ENCODE results near the gene MAST4.
A peak's percentile ranks its signal among the peaks of the same experiment; 100 is the strongest.

The MAST4 gene

DNA sequence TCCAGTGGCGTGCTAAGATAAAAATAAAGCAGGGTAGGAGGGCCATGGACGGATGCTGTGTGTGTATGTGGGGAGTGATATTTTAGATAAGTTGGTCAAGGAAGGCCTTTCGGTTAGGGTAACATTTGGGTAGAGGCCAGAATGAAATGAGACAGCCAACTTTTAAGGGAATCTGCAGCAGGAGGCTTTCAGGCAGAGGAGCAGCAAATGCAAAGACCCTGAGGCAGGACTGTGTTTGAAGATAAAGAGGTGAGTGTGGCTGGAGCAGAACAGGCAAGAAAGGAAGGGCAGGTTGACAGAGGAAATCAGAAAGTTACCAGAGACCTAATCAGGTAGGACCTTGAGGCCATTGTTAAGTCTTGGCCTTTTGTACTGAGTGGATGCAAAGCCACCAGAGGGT, 106.2 kb downstream of the MAST4 start:
- DNase-seq, result no peak

DNA sequence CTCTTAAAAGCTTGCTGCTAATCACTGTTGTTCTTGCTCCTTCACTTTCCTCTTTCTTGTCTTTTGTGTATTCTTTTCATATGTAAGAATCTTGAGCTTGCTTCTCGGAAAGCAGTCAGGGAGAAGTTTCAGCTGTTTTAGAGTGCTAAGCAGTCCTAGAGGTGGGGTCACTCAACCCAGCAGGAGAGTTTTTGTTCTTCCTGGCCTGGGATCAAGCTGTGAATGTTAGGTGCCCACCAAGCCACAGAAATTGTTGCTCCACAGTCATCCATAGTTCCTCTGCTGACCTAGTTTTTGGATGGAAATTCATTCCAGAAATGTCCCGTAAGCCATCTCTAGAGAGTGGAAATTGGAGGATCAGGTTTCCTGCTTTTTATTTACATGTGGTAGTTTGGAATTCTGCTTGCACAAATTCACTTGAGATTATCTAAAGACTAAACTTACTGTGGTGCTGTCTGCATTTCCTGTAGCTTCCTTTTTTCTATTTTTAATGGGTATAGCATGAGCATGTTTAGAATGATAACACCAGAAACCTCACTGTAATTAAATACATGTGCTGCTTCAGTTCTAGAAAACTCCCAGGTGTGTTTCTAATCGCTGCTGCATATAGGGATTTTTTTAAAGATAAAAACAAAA, 108.7 kb downstream of the MAST4 start:
- no peak for DNase-seq

DNA sequence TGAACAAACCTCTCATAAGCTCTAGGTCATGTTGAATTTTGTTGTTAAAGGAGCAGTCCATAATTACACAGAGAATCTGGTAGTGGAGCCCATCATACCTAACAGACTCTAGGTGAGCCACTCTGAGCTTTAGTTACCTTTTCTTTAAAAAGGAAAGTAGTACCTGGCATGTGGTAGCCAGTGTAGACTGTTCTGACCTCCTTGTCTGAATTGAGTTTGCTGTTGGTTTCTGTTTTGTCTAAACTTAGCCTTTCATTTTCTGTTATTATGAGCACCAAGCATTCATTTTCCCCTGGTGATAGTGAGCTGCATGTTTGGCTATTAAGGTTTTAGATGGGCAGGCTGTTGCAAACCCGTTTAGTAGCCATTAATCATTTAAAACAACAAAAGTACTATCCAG, 112.2 kb downstream of the MAST4 start:
- DNase-seq, result no peak

DNA sequence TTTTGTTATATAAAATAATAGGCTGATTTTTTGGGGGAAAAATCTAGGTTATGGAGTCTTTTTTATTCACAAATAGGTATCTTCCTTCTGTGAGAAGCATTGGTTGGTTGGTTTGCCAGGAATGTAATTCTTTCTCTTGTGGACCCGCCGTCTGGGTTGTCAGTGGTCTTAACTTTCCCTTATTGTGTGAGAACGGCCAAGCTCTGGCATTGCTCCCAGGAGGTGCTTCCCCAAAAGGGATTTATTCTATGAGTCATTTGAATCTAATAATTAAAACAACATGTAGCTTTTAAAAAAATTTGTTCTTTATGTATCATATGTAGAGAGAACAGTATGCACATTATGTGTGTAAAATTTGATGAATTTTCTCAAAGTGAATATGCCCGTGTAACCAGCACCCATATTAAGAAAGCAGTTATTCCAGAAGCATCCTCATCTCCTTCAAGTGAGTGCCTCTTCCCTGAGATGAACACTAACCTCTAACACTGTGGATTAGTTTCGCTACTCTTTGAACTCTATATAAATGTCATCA, 114.4 kb downstream of the MAST4 start:
- no peak for DNase-seq

DNA sequence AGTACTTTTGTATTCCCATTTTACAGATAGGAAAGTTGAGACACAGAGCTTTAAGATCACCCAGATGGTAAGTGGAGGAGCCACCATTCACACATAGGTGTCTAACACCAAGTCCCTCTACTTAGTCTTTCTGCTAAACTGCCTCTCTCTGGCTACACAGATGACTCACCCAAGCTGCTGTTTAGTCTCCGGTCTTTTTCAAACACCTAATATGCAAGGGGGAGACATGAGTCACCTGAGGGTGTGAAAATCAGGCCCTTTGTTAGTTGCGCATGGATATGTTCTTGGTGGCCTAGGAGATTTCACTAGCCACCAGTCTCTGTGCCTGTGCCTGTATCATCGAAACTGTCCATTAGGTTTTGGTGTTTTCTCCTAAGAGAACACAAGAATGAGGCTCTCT, 117.8 kb downstream of the MAST4 start:
- peak; percentile 74 for DNase-seq

DNA sequence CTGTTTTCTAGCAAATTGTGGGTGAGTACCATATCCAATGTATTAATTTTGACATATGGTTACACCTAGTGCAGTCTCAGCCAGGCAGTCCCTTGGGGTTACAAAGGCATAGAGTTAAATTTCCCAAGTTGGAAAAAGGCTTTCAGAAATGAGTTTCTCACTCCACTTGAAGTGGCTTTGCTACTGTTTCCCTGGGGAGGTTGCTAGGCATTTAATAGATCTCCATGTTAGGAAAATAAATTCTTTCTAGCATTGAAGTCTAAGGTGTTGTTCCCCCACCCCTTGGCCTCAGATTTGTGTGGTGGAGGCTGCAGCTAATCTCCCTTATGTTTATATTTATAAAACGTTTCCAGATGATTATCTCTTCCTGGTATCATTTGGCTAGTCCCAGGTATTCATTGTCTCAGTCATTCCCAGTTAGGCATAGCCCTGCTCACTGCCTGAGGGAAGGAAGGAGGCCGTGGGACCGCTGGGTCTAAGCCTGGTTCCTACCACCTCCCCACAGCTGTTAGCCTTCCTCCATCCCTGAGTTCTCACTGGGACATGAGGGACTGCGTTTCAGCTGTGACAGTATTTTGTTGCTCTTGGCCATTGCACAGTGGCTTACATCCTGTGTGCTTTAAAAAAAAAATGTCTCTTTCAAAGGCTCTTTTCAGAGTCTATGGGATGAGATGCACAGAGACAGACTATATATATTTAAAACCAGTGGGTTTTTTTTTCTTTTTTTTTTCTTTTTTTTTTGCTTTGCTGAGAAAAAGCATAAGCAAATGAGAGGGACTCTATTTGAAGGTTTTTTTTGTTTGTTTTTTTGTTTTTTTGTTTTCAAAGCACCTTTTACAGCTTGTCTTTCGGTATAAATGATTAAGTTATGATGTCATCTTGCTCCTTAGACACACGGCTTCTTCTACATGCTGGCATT, 121.5 kb downstream of the MAST4 start:
- no peak for DNase-seq

DNA sequence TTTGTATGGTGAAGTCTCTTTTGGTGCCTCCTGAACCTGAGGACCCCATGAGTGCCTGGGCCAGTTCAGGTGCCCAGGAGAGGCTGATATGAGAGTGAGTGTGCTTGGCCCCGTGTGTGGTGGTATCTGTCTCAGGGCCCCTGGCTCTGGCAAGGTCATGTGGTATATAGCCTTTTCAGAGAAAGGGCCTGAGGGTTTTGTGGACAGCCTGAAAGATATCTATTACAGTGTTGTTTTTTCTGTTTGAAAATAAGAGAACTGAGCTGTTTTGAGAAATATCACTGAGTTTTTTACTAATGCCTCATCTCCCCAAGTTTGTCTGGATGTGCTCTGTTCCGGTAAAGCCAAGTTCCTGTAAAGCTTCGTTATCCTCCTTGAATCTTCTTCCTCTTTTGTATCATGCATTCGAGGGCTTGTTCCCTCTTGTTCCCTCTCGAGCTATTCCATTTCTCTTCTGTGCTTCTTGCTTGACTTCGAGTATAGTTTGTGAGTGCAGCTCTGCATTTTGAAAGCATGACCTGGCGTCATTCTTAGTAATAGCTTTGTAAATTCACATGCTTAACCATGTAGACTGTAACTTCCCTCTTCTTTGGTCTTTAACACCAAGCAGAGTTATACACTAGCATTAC, 122.3 kb downstream of the MAST4 start:
- no peak for DNase-seq

DNA sequence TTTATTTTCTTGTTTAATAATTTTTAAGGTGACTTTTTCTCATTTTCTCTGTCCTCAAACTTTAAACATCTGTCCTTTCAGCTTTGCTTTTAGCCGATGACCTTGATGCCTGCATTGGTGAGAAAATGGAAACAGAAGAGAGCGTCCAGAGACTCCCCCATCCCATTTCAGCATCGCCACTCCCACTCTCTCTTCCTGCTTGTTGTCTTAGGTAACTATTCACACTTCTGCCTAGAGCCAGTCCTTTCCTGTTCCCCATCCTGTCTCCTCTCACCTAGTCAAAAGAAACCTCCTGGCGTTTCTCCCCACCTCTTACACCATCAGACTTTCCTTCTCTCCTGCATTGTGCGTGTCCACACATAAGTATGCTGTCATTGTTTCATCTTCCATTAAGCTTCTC, 124.6 kb downstream of the MAST4 start:
- no peak for DNase-seq

DNA sequence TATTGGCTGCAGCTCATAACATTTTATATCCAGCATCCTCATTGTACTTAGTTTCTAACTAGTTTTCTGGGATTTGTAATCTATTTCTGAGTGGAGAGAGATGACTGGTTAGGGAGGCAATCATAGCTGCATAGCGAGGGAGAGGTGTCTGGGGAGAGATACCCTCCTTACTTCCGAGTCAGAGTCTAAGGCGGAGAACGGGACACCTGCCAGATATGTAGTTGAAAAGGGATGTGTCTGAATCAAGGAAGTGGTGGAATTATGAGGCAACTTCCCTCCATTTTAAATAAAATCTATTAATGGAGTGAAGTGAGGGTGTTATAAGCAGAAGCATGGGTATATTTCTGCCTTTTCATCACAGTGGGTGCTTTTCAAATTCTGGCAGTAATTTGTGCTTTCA, 126.5 kb downstream of the MAST4 start:
- DNase-seq, result peak; percentile 71

DNA sequence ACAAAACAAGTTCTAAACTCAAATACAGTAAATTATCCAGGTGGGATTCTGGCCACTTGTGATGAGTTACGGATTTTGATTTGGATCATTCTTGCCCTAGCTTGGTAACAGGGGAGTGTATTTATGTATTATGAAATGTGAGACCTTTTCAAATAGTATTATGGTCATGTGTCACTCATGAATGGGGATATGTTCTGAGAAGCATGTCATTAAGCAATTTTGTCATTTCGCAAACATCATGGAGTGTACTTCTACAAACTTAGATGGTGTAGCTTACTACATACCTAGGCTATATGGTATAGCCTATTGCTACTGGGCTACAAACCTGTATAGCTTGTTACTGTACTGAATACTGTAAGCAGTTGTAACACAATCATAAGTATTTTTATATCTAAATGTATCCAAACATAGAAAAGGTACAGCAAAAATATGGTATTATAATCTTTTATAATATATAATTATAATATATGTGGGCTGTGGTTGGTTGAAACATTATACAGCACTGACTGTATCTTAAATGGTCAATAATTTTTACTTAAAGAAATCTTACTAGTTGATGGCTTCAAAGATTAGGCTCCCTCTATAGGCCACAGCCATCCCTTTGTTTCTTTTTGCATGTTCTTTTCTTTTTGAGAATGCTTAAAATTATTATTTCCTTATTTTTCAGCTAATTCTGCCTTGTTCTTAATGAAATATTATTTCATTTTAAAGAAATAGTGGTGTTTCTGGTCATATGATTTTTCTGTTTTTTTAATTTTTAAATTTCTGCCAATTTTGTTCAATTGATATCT, 128.4 kb downstream of the MAST4 start:
- DNase-seq, result no peak

DNA sequence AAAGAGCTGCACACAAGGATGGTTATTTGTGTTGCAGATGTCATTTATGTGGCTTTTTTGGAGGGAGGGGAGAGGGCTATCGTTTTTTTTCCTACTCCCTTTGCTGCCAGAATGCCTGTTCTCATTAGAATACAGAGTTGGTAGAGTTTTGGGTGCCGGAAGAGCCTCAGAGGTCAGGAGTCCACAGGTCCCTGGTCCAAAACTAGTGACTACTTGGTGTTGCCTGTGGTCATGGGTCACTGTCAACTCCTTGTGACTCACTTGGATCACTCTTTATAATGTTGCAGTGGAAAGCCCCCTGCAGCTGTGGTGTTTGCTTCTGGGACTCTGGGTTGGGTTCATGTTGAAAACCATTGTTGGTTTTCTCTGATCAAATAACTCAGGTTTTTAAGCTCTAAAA, 131.4 kb downstream of the MAST4 start:
- no peak for DNase-seq

DNA sequence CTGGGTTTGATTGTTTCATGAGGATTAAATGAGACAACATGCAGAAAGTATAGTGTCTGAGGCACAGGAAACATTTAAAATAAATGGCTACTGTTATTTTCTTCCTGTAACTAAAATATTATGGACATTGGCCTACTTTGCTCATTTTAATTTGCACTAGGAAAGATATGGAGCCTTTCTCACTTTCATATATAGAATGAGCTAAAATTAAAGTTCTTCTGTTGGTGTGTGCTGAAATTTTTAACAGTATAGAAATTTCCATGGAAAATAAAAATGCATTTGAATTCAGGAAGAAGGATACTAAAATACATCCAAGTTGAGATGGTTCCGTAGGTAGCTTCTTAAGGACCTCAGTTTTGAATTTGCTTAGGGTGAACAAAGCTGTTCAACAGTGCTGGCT, 131.9 kb downstream of the MAST4 start:
- DNase-seq, result no peak

DNA sequence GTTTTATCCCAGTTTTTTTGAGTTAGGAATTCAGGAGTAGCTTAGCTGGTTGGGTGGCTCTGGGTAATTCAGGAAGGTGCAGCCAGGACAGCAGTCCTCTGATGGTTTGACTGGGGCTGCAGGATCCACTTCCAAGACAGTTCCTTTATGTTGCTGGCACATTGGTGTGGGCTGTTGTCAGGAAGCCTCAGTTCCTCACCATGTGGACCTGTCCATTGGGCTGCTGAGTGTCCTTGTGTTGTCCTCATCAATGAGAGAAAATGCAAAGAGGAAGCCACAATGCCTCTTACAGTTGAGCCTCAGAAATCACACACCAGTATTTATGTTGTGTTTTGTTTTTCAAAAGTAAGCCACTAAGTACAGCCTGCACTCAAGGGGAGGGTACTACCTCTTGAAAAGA, 140.9 kb downstream of the MAST4 start:
- no peak for DNase-seq

DNA sequence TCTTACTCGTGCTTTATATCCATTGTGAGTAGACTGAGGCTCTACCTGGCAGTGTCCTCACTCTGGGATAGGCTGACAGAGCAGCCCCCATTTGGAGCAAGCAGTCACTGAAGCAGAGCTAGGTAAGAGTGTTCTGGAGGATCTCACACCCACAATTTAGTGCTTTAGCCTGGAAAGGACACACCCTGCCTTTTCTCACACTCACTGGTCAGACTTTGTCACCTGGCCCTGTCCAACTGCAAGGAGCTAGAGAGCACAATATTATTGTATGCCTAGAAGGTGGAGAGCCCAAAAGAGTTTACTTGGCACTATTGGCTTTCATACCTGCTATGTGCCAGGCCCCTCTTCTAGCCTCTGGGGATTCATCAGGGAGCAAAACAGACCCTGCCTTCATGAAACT, 141.9 kb downstream of the MAST4 start:
- DNase-seq, result no peak

DNA sequence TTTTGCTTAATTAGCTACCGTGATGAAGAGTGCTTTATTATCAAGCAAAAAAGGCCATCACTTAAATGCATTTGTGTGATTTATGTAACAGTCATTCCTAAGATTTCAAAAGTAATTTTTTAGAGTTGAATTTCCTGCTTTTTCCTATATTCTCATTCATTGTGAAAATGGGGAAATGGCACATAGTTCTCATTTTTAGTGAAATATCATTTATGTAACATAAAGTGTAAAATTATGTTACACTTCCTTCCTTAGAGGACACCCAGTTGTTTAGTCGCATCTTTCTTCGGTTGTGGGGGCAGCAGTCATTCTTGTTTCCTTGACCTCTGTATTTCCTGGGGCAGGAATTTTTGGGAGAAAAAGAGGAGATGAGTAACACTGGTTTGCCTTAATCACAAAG, 142.8 kb downstream of the MAST4 start:
- DNase-seq, result no peak

DNA sequence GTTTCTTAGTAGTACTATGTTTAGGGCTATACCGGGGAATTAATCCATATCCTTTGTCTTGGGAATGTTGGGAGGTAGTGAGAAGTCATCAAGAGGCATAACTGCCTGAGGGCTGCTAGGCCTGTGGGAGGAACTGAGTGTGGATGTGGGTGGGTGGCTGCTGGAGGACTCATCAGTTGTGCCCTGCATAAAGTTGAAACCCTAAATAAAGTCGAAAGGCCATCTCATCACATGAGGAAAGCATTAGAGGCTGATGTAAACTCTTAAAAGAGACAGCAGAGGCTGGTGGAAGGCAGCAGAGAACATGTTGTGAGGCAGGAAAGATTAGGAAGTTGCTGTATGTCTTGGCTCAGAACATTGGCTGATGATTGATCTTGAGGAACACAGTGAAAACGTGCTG, 143.8 kb downstream of the MAST4 start:
- DNase-seq, result peak; percentile 42

DNA sequence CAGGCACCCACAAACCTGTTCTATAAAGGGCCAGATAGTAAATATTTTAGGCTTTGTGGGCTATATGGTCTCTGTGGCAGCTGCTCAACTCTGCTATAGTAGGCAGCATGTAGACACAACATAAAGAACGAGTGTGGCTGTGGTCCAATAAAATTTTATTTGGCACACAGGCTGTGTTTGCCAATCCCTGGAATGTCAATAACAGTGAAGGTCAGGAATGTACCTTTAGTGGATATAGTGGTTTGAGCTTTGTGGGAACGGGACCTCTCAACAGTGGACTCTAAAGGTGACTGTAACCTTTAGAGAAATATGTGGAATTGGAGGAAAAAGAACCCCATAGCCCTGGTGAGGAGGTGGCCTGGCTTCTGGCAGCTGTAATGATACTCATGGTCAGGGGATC, 145.2 kb downstream of the MAST4 start:
- DNase-seq, result no peak

DNA sequence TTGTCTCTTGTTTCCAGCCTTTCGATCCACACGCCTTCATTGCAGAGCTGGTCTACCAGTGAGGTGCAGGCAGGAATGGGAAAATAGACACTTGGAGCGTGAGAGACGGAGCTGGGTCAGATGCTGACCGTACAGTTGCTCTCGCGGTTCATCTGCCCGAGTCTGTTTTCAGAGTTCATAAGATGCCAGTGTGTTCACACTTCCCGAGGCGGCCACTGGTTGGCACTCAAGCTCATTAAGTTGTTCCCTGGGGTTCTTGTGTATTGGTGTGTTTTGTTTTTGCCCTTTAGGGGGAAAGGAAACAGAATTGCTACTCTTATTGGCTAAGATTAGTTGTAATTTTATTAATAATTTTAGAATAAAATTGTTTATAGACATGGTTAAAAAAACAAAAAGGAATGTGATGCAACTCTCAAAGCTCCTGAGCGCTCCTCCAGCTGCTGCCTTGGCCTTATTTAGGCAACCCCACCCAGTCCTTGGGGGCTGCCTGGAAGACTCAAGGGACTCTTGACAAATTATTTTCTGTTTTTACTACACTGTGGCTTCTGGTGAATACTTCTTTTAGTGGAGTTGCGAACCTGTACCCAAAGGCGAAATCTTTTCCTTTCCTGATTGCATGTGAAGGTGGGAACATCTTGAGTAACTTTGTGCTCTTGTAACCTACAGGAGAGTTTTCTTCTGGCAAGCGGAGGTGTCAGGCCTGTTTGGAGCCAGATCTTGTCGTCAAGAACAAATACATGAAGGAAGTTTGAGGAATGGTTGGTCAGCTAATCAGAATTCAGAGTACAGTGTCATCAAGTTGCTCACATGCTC, 146.1 kb downstream of the MAST4 start:
- DNase-seq, result no peak

DNA sequence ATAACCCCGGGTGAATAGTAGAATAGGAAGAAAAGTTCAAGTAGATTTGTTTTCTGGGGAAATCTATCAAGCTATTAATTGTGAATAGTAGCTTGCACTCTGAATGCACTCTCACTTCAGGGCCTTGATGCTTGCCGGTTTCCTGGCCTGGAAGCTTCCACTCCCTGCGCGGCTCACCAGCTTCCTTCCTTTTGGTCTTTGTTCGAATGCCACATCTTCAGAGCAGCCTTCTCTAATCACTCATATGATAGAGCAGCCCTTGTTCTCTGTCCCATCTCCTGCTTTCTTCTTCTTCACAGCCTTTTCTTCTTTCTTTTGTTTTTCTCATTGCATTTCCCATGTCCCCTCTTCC, 146.7 kb downstream of the MAST4 start:
- no peak for DNase-seq

DNA sequence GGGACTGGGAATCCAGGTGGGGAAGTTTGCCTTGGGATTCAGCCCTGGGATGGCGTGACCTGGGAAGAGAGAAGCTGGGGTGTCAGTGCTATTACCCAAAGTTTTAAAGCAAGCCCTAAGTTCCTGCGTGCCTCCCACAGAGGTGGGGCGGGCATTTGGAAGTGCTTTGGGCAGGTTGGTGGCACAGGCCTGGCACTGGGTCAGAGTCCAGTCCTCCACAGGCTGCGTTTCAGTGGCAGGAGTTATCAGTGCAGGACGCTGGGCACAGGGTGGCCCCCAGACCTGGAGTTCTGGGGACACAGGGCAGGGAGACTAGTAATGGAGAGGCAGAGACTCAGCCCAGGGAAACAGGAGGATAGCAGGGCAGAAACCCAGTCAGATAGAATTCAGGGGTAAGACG, 147.2 kb downstream of the MAST4 start:
- DNase-seq, result no peak

DNA sequence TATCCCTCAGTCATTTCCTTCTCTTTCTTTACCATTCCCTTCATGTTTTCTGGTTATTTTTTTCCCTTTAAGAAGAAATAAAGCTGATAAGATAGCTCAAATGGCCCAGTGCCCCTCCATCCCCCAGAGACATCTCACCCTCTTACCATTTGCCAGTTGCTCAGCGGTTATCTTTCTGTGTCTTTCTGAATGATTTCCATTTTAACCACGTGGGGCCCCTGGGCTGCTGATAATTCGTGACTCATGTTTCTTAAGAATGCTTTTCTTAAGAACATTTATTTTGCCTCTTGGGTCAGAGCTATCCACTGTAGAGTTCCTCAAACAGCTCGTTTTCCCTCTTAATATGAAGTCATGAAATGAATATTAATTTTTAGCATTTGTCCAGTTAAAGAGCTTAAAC, 147.8 kb downstream of the MAST4 start:
- DNase-seq, result peak; percentile 95

DNA sequence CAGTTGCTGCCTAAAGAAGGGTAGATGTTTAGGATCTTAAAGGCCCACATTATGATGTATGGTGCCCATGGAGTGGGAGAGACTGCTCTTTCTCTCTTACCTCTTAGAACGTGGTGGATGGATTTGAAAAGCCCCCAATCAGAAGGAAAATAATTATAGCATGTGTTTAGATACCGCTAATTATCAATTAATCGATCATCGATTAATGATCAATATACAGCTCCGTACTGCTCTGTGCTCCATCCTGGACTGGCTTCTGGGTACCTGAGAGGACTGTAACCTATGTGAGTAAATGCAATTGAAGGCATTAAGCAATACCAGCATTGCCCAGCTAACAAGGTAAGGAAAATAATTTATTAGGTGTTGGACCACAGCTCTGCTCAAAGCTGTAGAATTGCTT, 149.1 kb downstream of the MAST4 start:
- DNase-seq, result no peak
